Neural cell (in vitro differentiated cells): ENCODE measurements around the gene TMEM272. TPM values are rescaled to one million over a fixed set of nuclear protein-coding genes. Genes with fewer than 3 reads are reported as not detected.

Source experiments
- H2AFZ ChIP-seq: fragments of 200-600, 300-800 bp; sonication (generic), shearing (Covaris generic); 2 replicates; pipeline ENCODE4 v1.6.0; 2014; ENCODE audit warnings: low read depth, mild to moderate bottlenecking, antibody characterized with exemption, low read length, moderate library complexity
- H3F3A ChIP-seq: fragments of 200-600 bp; shearing (Covaris generic); 2 replicates; pipeline ENCODE4 v1.6.1; 2016; ENCODE audit warnings: mild to moderate bottlenecking, moderate library complexity, mixed read lengths, antibody characterized with exemption, low read length; ENCODE audit not compliant: insufficient read depth, poor library complexity, severe bottlenecking
- H3K27ac ChIP-seq: fragments of 200-600, 300-800 bp; sonication (generic), shearing (Covaris generic); 2 replicates; pipeline ENCODE4 v1.5.1; 2014; ENCODE audit warnings: mild to moderate bottlenecking, low read length, moderate library complexity
- H3K27me3 ChIP-seq: fragments of 300-800, 200-600 bp; sonication (generic), shearing (Covaris generic); 2 replicates; pipeline ENCODE4 v1.6.0; 2014; ENCODE audit warnings: mild to moderate bottlenecking, low read depth, low read length, moderate library complexity; ENCODE audit not compliant: insufficient read depth
- H3K36me3 ChIP-seq: fragments of 300-800, 200-600 bp; sonication (generic), shearing (Covaris generic); 2 replicates; pipeline ENCODE4 v1.5.1; 2014; ENCODE audit warnings: mild to moderate bottlenecking, antibody characterized with exemption, low read length, moderate library complexity; ENCODE audit not compliant: insufficient read depth
- H3K4me2 ChIP-seq: fragments of 300-800, 200-600 bp; sonication (generic), shearing (Covaris generic); 2 replicates; pipeline ENCODE4 v1.6.0; 2014; ENCODE audit warnings: mild to moderate bottlenecking, low read length
- H3K4me3 ChIP-seq: fragments of 300-800, 200-600 bp; sonication (generic), shearing (Covaris generic); 2 replicates; pipeline ENCODE4 v1.5.1; 2014; ENCODE audit warnings: mild to moderate bottlenecking, low read length, moderate library complexity
- H3K79me2 ChIP-seq: fragments of 200-600 bp; shearing (Covaris generic); replicated peaks from 2 replicates; pipeline ENCODE4 v1.6.0; 2014; ENCODE audit warnings: mild to moderate bottlenecking, low read length, moderate library complexity; ENCODE audit not compliant: insufficient read depth
- H3K9ac ChIP-seq: fragments of 300-800, 200-600 bp; sonication (generic), shearing (Covaris generic); 2 replicates; pipeline ENCODE4 v1.6.1; 2016; ENCODE audit warnings: mild to moderate bottlenecking, low read length, mixed read lengths
- H3K9me2 ChIP-seq: fragments of 200-600 bp; shearing (Covaris generic); 2 replicates; pipeline ENCODE4 v1.6.1; 2016; ENCODE audit warnings: mild to moderate bottlenecking, low read length, mixed read lengths; ENCODE audit not compliant: insufficient read depth
- H3K9me3 ChIP-seq: fragments of 200-600, 300-800 bp; sonication (generic), shearing (Covaris generic); 2 replicates; pipeline ENCODE4 v1.6.1; 2016; ENCODE audit warnings: mild to moderate bottlenecking, mixed run types, low read length, moderate library complexity, mixed read lengths
- H4K20me1 ChIP-seq: fragments of 200-600 bp; shearing (Covaris generic); 2 replicates; pipeline ENCODE4 v1.6.1; 2016; ENCODE audit warnings: mild to moderate bottlenecking, mixed run types; ENCODE audit not compliant: insufficient read depth
- EP300 ChIP-seq: fragments of 450-650 bp; conservative IDR thresholded peaks from 2 replicates; pipeline ENCODE4 v1.6.1; 2014; ENCODE audit warnings: antibody characterized with exemption, mild to moderate bottlenecking, moderate library complexity; ENCODE audit not compliant: poor library complexity, severe bottlenecking
- EZH2 ChIP-seq: fragments of 200-600, 300-800 bp; shearing (Covaris generic), sonication (generic); IDR thresholded peaks from 2 replicates; pipeline ENCODE4 v1.6.1; 2014; ENCODE audit warnings: antibody characterized with exemption, low read length, borderline replicate concordance, mild to moderate bottlenecking; ENCODE audit not compliant: insufficient read depth, poor library complexity, severe bottlenecking
- MXI1 ChIP-seq: fragments of 450-650 bp; conservative IDR thresholded peaks from 2 replicates; pipeline ENCODE4 v1.6.1; 2014; ENCODE audit warnings: antibody characterized with exemption, mild to moderate bottlenecking; ENCODE audit not compliant: poor library complexity, severe bottlenecking
- POLR2AphosphoS5 ChIP-seq: IDR thresholded peaks from 2 replicates; pipeline ENCODE4 v1.6.1; 2012
- RAD21 ChIP-seq: fragments of 450-650 bp; conservative IDR thresholded peaks from 2 replicates; pipeline ENCODE4 v1.6.1; 2014; ENCODE audit warnings: antibody characterized with exemption, mild to moderate bottlenecking, moderate library complexity
- SMC3 ChIP-seq: fragments of 450-650 bp; conservative IDR thresholded peaks from 2 replicates; pipeline ENCODE4 v1.6.1; 2014; ENCODE audit warnings: antibody characterized with exemption, mild to moderate bottlenecking, moderate library complexity; ENCODE audit not compliant: poor library complexity
- TAF1 ChIP-seq: IDR thresholded peaks from 2 replicates; pipeline ENCODE4 v1.6.1; 2012; ENCODE audit warnings: low read depth
- polyA plus RNA-seq: library from polyadenylated mRNA; depleted of rRNA; stranded (reverse); fragments of >200 nt; gene quantifications from 2 replicates; pipeline ENCODE4 v1.2.3, GENCODE V29; 2014
- TF ChIP-seq, protein P1 (sequence below): IDR thresholded peaks from 2 replicates; pipeline ENCODE4 v1.6.1; 2012; ENCODE audit warnings: borderline replicate concordance
- TF ChIP-seq, protein P2 (sequence below): fragments of 450-650 bp; IDR thresholded peaks from 2 replicates; pipeline ENCODE4 v1.5.1; 2014; ENCODE audit warnings: antibody characterized with exemption, mild to moderate bottlenecking, moderate library complexity; ENCODE audit not compliant: poor library complexity, severe bottlenecking

TMEM272 gene
- polyA plus RNA-seq, 1 donor from 2014 or later, result 0.77 TPM

DNA sequence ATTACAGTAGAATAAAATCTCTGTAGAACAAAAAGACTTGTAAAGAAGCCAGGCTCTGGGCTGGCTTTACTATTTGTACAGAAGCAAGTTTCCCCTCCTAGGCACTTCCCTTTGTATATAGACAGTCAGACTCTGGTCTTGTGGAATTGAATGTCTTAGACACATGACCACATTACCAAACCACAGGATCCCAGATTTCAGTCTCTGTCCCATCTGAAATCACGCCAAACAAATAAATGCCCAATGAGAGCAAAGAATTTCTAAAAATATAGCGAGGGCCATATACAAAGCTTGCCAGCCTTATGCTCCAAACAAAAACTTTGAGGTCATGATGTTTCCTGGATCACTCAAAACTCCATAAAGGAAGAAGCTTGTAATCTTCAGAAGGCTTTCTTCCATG is 40.7 kb upstream of the TMEM272 start:
- no peaks in the 10 kb centered on the region for H3K36me3 ChIP-seq
- H3K4me2 ChIP-seq, result no peak overlapping the region
- no peak overlapping the region for H3K27ac ChIP-seq
- H3F3A ChIP-seq, result no peaks in the 10 kb centered on the region
- TF ChIP-seq EZH2, result no peak
- TF ChIP-seq TAF1, result no peak
- TF ChIP-seq SMC3, result no peak
- TF ChIP-seq, protein P1, sequence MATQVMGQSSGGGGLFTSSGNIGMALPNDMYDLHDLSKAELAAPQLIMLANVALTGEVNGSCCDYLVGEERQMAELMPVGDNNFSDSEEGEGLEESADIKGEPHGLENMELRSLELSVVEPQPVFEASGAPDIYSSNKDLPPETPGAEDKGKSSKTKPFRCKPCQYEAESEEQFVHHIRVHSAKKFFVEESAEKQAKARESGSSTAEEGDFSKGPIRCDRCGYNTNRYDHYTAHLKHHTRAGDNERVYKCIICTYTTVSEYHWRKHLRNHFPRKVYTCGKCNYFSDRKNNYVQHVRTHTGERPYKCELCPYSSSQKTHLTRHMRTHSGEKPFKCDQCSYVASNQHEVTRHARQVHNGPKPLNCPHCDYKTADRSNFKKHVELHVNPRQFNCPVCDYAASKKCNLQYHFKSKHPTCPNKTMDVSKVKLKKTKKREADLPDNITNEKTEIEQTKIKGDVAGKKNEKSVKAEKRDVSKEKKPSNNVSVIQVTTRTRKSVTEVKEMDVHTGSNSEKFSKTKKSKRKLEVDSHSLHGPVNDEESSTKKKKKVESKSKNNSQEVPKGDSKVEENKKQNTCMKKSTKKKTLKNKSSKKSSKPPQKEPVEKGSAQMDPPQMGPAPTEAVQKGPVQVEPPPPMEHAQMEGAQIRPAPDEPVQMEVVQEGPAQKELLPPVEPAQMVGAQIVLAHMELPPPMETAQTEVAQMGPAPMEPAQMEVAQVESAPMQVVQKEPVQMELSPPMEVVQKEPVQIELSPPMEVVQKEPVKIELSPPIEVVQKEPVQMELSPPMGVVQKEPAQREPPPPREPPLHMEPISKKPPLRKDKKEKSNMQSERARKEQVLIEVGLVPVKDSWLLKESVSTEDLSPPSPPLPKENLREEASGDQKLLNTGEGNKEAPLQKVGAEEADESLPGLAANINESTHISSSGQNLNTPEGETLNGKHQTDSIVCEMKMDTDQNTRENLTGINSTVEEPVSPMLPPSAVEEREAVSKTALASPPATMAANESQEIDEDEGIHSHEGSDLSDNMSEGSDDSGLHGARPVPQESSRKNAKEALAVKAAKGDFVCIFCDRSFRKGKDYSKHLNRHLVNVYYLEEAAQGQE, result no peak
- no peak for TF ChIP-seq RAD21
- no peak for TF ChIP-seq EP300
- TF ChIP-seq MXI1, result no peak
- TF ChIP-seq POLR2AphosphoS5, result no peak
- TF ChIP-seq, protein P2, sequence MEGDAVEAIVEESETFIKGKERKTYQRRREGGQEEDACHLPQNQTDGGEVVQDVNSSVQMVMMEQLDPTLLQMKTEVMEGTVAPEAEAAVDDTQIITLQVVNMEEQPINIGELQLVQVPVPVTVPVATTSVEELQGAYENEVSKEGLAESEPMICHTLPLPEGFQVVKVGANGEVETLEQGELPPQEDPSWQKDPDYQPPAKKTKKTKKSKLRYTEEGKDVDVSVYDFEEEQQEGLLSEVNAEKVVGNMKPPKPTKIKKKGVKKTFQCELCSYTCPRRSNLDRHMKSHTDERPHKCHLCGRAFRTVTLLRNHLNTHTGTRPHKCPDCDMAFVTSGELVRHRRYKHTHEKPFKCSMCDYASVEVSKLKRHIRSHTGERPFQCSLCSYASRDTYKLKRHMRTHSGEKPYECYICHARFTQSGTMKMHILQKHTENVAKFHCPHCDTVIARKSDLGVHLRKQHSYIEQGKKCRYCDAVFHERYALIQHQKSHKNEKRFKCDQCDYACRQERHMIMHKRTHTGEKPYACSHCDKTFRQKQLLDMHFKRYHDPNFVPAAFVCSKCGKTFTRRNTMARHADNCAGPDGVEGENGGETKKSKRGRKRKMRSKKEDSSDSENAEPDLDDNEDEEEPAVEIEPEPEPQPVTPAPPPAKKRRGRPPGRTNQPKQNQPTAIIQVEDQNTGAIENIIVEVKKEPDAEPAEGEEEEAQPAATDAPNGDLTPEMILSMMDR, result no peak
- no peaks in the 10 kb centered on the region for H3K27me3 ChIP-seq
- no peaks in the 10 kb centered on the region for H4K20me1 ChIP-seq
- no peak overlapping the region for H3K4me3 ChIP-seq
- no peak overlapping the region for H2AFZ ChIP-seq
- no peaks in the 10 kb centered on the region for H3K9me2 ChIP-seq
- no peak overlapping the region for H3K9ac ChIP-seq
- no peaks in the 10 kb centered on the region for H3K9me3 ChIP-seq
- H3K79me2 ChIP-seq, result no peaks in the 10 kb centered on the region

DNA sequence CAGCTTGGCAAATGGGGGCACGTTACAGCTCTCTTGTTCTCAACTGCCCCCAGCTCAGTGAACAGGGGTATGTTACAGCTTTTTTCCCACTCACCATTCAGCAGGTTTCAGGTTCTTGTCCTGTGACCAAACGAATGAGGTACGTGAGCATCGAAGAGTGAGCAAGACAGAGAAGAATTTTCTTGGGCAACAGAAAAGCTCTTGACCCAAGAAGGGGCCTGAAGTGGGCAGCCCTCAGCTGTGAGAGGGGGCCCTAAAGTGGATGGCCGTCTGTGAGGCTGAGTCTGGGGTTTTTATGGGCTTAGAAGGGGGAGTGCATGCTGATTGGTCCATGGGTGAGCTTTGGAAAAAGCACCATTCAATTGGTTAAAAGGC is 38.2 kb upstream of the TMEM272 start:
- H2AFZ ChIP-seq, result no peak overlapping the region
- H3K4me2 ChIP-seq, result no peak overlapping the region
- H3K4me3 ChIP-seq, result no peak overlapping the region
- TF ChIP-seq RAD21, result no peak
- TF ChIP-seq POLR2AphosphoS5, result no peak
- TF ChIP-seq, protein P2, result no peak
- no peak for TF ChIP-seq MXI1
- TF ChIP-seq, protein P1, result no peak
- no peak for TF ChIP-seq EP300
- TF ChIP-seq EZH2, result no peak
- TF ChIP-seq SMC3, result no peak
- TF ChIP-seq TAF1, result no peak
- H3K27me3 ChIP-seq, result no peaks in the 10 kb centered on the region
- H3K9me3 ChIP-seq, result no peaks in the 10 kb centered on the region
- no peaks in the 10 kb centered on the region for H3K36me3 ChIP-seq
- no peak overlapping the region for H3K27ac ChIP-seq
- H3K9me2 ChIP-seq, result no peaks in the 10 kb centered on the region
- H3F3A ChIP-seq, result no peaks in the 10 kb centered on the region
- H4K20me1 ChIP-seq, result no peaks in the 10 kb centered on the region
- no peaks in the 10 kb centered on the region for H3K79me2 ChIP-seq
- no peak overlapping the region for H3K9ac ChIP-seq
